A549 (cell line): ENCODE results near the gene ARHGEF7. TPM values are rescaled to one million over a fixed set of nuclear protein-coding genes. Genes with fewer than 3 reads are reported as not detected.

ENCODE experiments used
- ATAC-seq, 2 experiments: fragments of 200-7000 bp in 1 of 2; fragments of >200 bp in 1 of 2; cut with Nextera tagmentation in 1 of 2; cut with Tn5 transposase in 1 of 2; 3 replicates each; pipeline versions ENCODE4 v1.8.0 to v1.9.1; 2018 to 2020; ENCODE audit warnings: mild to moderate bottlenecking in 1 of 2, moderate library complexity in 1 of 2
- CTCF ChIA-PET: fragments of 300-600 bp; sonication (Branson Sonifier 250); formaldehyde crosslinking; extraction: SDS; loops from one replicate; lab custom pipeline; 2021; ENCODE audit warnings: antibody characterized with exemption, inconsistent platforms; lab: Yijun Ruan, JAX
- POLR2A ChIA-PET: fragments of 350-600 bp; formaldehyde crosslinking; extraction: SDS; loops from one replicate; lab custom pipeline; 2021; ENCODE audit warnings: antibody characterized with exemption, inconsistent platforms; lab: Yijun Ruan, JAX
- DNase-seq, 2 experiments: peaks; one replicate each; pipeline versions ENCODE4 v3.0.0 to v3.0.0-alpha.2; 2011 to 2016; ENCODE audit warnings: low read depth in 1 of 2, low spot score in 1 of 2
- FAIRE-seq: peaks from 2 replicates; lab custom pipeline; 2011; peaks lifted over from hg19 to GRCh38; lab: Jason Lieb, UNC
- H3K27ac ChIP-seq, 2 experiments: fragments of >200 bp; sonication (Bioruptor Twin); formaldehyde crosslinking; 3 replicates each; pipeline ENCODE4 v1.5.1; 2016 to 2017
- H3K4me1 ChIP-seq: fragments of >200 bp; sonication (Bioruptor Twin); formaldehyde crosslinking; 3 replicates; pipeline ENCODE4 v1.6.1; 2016
- H3K4me2 ChIP-seq: fragments of >200 bp; sonication (Bioruptor Twin); formaldehyde crosslinking; 3 replicates; pipeline ENCODE4 v1.6.1; 2016
- H3K4me3 ChIP-seq: fragments of >200 bp; sonication (Bioruptor Twin); formaldehyde crosslinking; 3 replicates; pipeline ENCODE4 v1.5.1; 2016
- H3K9me3 ChIP-seq: fragments of >200 bp; sonication (Bioruptor Twin); formaldehyde crosslinking; 3 replicates; pipeline ENCODE4 v1.6.1; 2016
- CHD2 ChIP-seq: fragments of 150-350 bp; IDR thresholded peaks from 2 replicates; pipeline ENCODE4 v1.6.1; 2014; ENCODE audit warnings: low read length; ENCODE audit not compliant: partially characterized antibody
- FOXS1 ChIP-seq: fragments of 250-450 bp; sonication (Bioruptor Pico); IDR thresholded peaks from 2 replicates; pipeline ENCODE4 v1.5.0; 2020; ENCODE audit warnings: mild to moderate bottlenecking, moderate library complexity
- HOXA7 ChIP-seq: fragments of 250-450 bp; sonication (Bioruptor Pico); IDR thresholded peaks from 2 replicates; pipeline ENCODE4 v1.5.0; 2020; ENCODE audit warnings: mild to moderate bottlenecking, moderate library complexity
- JUNB ChIP-seq: fragments of >200 bp; sonication (Bioruptor Twin); formaldehyde crosslinking; IDR thresholded peaks from 2 replicates; pipeline ENCODE4 v1.6.1; 2016
- MAFK ChIP-seq: fragments of 450-650 bp; IDR thresholded peaks from 2 replicates; pipeline ENCODE4 v1.6.1; 2014; ENCODE audit not compliant: partially characterized antibody
- MYC ChIP-seq: IDR thresholded peaks from 2 replicates; pipeline ENCODE4 v1.6.1; 2012; ENCODE audit warnings: mild to moderate bottlenecking, inconsistent platforms, low read length, improper control_type of control experiment, borderline replicate concordance
- RAD21 ChIP-seq, 2 experiments: fragments of >200 bp in 1 of 2; sonication (Bioruptor Twin) in 1 of 2; formaldehyde crosslinking in 1 of 2; IDR thresholded peaks in 1 of 2; conservative IDR thresholded peaks in 1 of 2; 2 replicates in 1 of 2; 3 replicates in 1 of 2; pipeline ENCODE4 v1.6.1; 2012 to 2018; ENCODE audit warnings: inconsistent platforms in 1 of 2
- RARB ChIP-seq: fragments of 250-450 bp; sonication (Bioruptor Pico); IDR thresholded peaks from 2 replicates; pipeline ENCODE4 v1.8.0; 2021; ENCODE audit warnings: mild to moderate bottlenecking, moderate library complexity
- SMC3 ChIP-seq: fragments of >200 bp; sonication (Bioruptor Twin); formaldehyde crosslinking; IDR thresholded peaks from 3 replicates; pipeline ENCODE4 v1.6.1; 2018; ENCODE audit warnings: inconsistent platforms
- TFCP2L1 ChIP-seq: fragments of 250-450 bp; sonication (Bioruptor Pico); IDR thresholded peaks from 2 replicates; pipeline ENCODE4 v1.5.0; 2021; ENCODE audit warnings: mild to moderate bottlenecking
- WGBS: methylation state at CpG from one replicate; pipeline ENCODE4 v1.1.6; 2017; ENCODE audit errors: missing lambda C conversion rate; 5-methylcytosine and 5-hydroxymethylcytosine counted together
- polyA plus RNA-seq, 4 experiments: library from polyadenylated mRNA; depleted of rRNA in 3 of 4; stranded (reverse); fragments of >200 nt; fragmentation: RNase III in 1 of 4; extraction: RNeasy Plus Mini Kit Qiagen cat#74134 plus additional on column Dnase treatment in 1 of 4; gene quantifications; 2 replicates in 3 of 4; 3 replicates in 1 of 4; pipeline ENCODE4 v1.2.3, GENCODE V29; 2011 to 2017
- TF ChIP-seq, protein P1 (sequence below): fragments of >200 bp; sonication (Bioruptor Twin); formaldehyde crosslinking; IDR thresholded peaks from 3 replicates; pipeline ENCODE4 v1.6.1; 2016
- TF ChIP-seq, protein P2 (sequence below): IDR thresholded peaks from 2 replicates; pipeline ENCODE4 v1.6.1; 2012
- TF ChIP-seq, protein P3 (sequence below): fragments of 200-600 bp; sonication (generic); IDR thresholded peaks from 2 replicates; pipeline ENCODE4 v1.6.1; 2016; ENCODE audit warnings: antibody characterized with exemption, mild to moderate bottlenecking, moderate library complexity
- TF ChIP-seq, protein P4 (sequence below): fragments of 450-650 bp; IDR thresholded peaks from 2 replicates; pipeline ENCODE4 v1.6.1; 2014; ENCODE audit warnings: antibody characterized with exemption

Gene ARHGEF7
- polyA plus RNA-seq, 2 of the 4 experiments (the other 2 are of a cell fraction), result 21.1 to 23.1 TPM

DNA sequence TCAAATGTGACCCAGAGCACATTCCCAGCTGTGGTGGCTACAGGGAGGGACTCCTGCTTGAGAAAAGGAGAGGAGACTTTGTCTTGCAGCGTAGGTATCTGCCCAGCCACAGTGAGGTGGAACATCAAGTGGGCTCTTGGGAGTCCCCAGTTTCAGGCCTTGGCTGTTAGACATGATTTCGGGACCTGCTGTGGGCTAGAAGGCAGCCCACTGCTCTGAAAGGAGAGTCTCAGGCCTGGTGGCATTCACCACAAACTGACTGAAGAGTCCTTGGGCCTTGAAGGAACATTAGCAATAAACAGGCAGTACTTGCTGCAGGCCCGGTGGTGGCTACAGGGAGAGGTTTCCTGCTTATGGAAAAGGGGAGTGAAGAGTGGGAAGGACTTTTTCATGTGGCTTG is 143.5 kb downstream of the ARHGEF7 start (continued):
- TF ChIP-seq, protein P1, sequence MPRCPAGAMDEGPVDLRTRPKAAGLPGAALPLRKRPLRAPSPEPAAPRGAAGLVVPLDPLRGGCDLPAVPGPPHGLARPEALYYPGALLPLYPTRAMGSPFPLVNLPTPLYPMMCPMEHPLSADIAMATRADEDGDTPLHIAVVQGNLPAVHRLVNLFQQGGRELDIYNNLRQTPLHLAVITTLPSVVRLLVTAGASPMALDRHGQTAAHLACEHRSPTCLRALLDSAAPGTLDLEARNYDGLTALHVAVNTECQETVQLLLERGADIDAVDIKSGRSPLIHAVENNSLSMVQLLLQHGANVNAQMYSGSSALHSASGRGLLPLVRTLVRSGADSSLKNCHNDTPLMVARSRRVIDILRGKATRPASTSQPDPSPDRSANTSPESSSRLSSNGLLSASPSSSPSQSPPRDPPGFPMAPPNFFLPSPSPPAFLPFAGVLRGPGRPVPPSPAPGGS, result no peak
- no peak for TF ChIP-seq HOXA7 (CRISPR knock-in tag)
- no peak for TF ChIP-seq CHD2
- TF ChIP-seq TFCP2L1, result no peak
- TF ChIP-seq MAFK, result no peak

DNA sequence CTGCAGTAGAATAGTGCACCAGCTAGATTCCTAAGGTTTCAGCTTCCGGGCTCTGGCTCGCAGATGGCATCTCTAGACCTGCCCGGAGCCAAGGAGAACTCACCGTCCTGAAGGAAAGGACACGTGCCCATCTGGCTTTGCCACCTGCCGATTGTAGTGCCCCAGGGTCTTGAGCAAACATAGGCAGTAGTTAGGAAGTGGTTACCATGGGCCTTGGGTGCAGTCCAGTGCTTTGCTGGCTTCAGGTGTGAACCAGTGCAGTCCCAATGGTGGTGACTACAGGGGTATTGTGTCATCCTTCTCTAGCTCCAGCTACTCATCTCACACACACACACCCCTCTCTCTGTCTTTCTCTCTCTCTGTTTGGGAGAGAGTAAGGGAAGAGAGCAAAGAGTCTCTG is 143.9 kb downstream of the ARHGEF7 start:
- POLR2A ChIA-PET, result no interaction called here
- no peak overlapping the region for H3K4me2 ChIP-seq
- H3K4me3 ChIP-seq, result no peak overlapping the region
- H3K27ac ChIP-seq, result no peak overlapping the region
- no peak for DNase-seq
- TF ChIP-seq RARB (CRISPR knock-in tag) (no peak), FOXS1 (CRISPR knock-in tag) (no peak), RAD21 (conservative IDR thresholded peaks at IDR 0.05 in 1 of 2, IDR thresholded peaks at IDR 0.05 in 1 of 2) (no peak), MYC (no peak), SMC3 (no peak), JUNB (no peak)
- TF ChIP-seq, protein P2, sequence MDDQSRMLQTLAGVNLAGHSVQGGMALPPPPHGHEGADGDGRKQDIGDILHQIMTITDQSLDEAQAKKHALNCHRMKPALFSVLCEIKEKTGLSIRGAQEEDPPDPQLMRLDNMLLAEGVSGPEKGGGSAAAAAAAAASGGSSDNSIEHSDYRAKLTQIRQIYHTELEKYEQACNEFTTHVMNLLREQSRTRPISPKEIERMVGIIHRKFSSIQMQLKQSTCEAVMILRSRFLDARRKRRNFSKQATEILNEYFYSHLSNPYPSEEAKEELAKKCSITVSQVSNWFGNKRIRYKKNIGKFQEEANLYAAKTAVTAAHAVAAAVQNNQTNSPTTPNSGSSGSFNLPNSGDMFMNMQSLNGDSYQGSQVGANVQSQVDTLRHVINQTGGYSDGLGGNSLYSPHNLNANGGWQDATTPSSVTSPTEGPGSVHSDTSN, result no peak
- TF ChIP-seq, protein P3, sequence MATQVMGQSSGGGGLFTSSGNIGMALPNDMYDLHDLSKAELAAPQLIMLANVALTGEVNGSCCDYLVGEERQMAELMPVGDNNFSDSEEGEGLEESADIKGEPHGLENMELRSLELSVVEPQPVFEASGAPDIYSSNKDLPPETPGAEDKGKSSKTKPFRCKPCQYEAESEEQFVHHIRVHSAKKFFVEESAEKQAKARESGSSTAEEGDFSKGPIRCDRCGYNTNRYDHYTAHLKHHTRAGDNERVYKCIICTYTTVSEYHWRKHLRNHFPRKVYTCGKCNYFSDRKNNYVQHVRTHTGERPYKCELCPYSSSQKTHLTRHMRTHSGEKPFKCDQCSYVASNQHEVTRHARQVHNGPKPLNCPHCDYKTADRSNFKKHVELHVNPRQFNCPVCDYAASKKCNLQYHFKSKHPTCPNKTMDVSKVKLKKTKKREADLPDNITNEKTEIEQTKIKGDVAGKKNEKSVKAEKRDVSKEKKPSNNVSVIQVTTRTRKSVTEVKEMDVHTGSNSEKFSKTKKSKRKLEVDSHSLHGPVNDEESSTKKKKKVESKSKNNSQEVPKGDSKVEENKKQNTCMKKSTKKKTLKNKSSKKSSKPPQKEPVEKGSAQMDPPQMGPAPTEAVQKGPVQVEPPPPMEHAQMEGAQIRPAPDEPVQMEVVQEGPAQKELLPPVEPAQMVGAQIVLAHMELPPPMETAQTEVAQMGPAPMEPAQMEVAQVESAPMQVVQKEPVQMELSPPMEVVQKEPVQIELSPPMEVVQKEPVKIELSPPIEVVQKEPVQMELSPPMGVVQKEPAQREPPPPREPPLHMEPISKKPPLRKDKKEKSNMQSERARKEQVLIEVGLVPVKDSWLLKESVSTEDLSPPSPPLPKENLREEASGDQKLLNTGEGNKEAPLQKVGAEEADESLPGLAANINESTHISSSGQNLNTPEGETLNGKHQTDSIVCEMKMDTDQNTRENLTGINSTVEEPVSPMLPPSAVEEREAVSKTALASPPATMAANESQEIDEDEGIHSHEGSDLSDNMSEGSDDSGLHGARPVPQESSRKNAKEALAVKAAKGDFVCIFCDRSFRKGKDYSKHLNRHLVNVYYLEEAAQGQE, result no peak
- TF ChIP-seq, all 56 proteins: peak for 0
- H3K4me1 ChIP-seq, result no peaks in the 10 kb centered on the region
- FAIRE-seq (no peak), ATAC-seq (no peak)
- no peaks in the 10 kb centered on the region for H3K9me3 ChIP-seq
- 86% methylated on average over 3 of the region's 6 CpGs for WGBS
- CTCF ChIA-PET, result no interaction called here

DNA sequence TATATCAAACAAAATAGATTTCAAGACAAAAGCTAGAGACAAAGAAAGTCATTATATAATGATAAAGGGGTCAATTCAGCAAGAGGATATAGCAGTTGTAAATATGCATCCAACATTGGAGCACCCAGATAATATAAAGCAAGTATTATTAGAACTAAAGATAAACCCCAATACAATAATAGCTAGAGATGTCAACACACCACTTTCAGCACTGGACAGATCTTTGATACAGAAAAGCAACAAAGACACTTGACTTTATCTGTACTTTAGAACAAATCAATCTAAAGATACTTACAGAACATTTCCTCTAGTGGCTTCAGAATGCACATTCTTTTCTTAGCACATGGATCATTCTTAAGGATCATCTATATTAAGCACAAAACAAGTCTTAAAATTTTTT is 146.2 kb downstream of the ARHGEF7 start:
- H3K9me3 ChIP-seq, result no peaks in the 10 kb centered on the region
- TF ChIP-seq, protein P4, sequence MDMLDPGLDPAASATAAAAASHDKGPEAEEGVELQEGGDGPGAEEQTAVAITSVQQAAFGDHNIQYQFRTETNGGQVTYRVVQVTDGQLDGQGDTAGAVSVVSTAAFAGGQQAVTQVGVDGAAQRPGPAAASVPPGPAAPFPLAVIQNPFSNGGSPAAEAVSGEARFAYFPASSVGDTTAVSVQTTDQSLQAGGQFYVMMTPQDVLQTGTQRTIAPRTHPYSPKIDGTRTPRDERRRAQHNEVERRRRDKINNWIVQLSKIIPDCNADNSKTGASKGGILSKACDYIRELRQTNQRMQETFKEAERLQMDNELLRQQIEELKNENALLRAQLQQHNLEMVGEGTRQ, result no peak
- TF ChIP-seq, protein P3, result peak; percentile 60; the same call in 1 of the 2 replicates
- TF ChIP-seq, all 56 proteins: peak for 1
- Histone ChIP-seq H3K27ac (no peak overlapping the region), H3K4me2 (no peak overlapping the region), H3K4me3 (no peak overlapping the region), H3K4me1 (no peaks in the 10 kb centered on the region)
- ATAC-seq, result no peak
- no peak for DNase-seq
- CTCF ChIA-PET, result no interaction called here
- POLR2A ChIA-PET, result no interaction called here
- no peak for FAIRE-seq
